Hindlimb muscle (tissue), 1 donor: ENCODE measurements around the gene TSPAN5. TPM values are rescaled to one million over a fixed set of nuclear protein-coding genes. Genes with fewer than 3 reads are reported as not detected.

ENCODE experiments used
- DNase-seq: peaks from one replicate; pipeline ENCODE4 v3.0.0-alpha.2; 2013
- polyA plus RNA-seq: library from polyadenylated mRNA; unstranded; fragments of 120-200 nt; gene quantifications from one replicate; pipeline ENCODE4 v1.2.1, GENCODE V29; 2013; ENCODE audit not compliant: insufficient read length

Gene TSPAN5
- polyA plus RNA-seq, 1 donor, result 12.4 TPM

DNA sequence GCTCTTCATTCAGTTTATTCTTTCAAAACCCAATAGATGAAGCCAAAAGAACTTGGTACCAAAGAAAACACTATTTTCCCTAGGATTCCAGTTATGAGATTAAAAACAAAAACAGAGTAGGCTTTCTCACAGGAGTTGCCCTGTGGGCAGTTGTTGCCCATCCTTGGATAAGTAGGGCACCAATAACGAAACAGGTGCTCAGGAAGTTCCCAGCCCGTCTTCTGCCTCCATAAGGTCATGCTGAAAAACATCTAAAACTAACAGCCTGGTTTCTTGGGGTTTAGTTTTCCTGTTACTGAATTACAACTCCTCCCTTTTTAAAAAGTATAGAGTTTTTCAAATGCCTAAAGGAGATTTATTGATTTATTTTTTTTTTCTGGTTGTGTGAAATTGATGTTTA is 14.7 kb downstream of the TSPAN5 start:
- no peak for DNase-seq

DNA sequence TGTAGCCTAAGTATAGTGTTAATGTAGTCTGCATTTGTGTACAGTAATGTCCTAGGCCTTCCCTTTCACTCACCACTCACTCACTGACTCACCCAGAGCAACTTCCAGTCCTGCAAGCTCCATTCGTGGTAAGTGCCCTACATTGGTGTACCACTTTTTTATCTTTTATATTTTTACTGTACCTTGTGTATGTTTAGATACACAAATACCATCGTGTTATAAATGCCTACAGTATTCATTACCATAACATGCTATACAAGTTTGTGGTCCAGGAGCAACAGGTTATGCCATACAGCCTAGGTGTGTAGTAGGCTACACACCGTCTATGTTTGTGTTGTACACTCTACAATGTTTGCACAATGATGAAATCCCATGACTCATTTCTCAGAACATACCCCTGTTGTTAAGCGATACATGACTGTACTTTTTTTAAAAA is 15.4 kb downstream of the TSPAN5 start:
- no peak for DNase-seq

DNA sequence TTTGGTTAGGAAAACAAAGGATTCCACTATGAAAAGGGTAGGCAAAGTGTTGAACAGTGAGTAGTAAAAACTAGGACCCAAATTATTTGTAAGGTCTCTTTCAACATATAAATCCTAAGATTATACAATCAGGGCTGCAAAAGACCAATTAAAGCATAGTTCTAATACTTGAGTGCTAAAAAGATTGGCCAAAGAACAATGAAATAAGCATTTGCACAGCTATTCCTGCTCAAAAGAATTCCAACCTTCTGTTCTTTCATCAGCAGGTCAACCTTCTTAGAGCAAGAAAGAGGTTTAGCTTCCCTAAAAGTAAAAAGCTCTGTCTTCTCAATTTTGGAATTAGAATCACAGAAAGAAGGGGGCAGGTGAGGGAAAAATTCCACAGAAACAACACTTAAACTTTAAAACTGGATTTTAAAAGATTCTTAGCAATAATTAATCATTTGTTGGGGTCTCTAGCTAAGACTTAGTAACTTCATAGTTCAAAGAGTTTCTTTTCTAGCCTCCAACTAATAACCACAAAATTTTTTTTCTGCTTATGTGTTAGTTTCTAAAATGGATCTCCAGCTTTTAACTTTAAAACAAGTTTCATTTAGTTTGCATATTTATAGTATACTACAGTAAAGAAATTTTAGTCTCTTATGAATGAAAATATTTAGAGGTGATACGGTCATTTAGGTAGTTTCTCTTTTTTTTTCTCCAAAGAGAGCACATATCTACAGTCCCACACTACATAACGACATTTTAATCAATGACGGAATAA is 16.3 kb downstream of the TSPAN5 start:
- DNase-seq, result no peak

DNA sequence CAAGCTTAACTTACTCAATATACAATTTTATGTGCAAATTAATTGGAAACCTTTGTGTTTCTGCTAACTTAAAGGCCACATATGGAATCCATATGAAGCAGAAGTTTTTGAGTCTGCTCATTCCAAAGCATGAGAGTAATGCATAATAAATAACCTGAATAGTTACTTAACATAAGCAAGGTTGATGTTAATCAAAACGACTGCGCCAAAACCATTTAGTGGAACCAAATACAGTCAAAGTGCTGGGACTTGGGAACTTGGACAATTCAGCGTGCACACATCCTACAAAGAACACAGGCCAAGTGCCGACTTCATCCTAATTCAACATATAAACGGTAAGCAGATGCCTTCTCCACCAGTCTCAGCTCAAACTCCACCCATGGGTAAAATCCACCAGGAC is 17.0 kb downstream of the TSPAN5 start:
- DNase-seq, result no peak

DNA sequence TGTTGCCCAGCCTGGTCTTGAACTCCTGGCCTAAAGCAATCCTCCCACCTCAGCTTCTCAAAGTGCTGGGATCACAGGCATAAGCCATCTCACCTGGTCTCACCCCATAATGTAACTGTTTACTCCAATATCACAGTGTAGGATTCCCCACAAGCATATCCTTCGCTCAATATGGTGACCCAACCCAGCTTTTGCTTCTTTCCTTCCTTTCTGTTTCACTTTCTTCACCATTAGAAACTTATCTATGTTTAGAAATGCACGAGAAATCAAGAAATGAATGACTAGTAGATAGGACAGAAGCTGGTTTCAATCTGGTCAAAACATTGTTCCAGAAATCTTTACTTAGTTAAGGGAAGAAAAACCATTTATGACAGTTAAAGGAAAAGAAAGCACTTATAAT is 18.9 kb downstream of the TSPAN5 start:
- DNase-seq, result no peak

DNA sequence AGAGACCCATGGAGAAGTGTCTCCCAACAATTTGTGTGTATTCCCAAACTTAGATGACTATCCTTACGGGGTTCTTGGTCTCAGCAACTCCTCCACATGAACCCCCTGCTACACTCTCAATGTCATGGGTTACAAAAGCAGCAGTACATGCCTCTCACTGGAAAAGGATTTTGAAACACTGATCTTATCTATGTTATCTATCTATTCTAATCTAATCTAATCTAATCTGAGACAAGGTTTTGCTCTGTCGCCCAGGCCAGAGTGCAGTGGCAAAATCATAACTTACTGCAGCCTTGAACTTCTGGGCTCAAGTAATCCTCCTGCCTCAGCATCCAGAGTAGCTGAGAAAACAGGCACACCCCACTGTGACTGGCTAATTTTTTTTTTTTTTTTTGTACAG is 19.3 kb downstream of the TSPAN5 start:
- no peak for DNase-seq

DNA sequence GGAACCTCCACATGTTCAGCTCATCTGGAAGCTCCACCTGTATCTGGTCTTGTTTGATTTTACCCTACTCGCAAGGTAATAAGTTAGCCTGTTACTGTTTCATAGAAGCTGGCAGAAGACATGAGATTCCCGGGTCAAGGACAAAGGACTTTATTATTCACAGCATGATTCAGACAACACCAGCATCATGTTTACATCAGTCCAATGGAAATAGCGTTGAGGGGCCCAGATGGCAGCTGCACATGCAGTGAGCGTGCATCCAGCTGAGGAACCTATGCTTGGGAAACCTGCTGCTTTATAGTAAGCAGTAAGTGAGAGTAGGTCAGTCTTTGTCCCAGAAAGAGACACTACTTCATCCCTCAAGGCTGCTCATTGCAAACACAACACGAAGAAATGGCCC is 19.8 kb downstream of the TSPAN5 start:
- no peak for DNase-seq

DNA sequence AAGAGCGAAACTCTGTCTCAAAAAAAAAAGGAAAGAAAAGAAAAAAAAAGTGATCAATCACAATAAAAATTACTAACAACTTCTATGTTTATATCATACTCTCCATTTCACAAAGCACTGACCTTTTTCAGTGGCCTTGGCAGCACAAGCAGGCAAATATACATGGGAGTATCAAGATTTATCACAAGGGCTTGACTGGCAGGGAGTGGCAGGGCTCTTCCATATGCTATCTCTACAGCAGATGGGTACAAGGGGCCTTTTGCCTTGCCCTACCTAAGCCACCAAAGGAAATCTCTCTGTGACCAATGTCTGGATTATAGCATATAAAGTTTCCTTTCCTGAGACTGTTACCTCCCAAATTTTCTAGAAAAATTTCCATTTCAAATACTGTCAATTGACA is 24.4 kb downstream of the TSPAN5 start:
- DNase-seq, result no peak

DNA sequence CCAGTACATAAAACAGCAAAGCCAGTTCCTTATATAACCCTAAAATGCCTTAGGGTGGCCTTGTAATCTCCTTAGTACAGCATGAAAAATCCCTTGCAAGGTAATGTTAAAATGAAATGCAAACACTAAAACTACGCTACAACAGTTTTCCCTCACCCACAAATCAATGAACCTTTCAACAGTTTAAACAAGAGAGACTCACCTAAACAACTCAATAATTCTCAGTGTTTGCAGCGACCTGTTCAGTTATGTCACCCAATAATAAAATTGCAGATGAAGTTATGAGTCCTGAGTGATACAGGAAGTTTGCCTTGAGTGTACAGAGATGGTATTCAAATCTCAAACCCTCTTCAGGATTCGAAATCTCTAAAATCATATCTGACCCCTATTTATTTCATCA is 25.3 kb downstream of the TSPAN5 start:
- DNase-seq, result no peak

DNA sequence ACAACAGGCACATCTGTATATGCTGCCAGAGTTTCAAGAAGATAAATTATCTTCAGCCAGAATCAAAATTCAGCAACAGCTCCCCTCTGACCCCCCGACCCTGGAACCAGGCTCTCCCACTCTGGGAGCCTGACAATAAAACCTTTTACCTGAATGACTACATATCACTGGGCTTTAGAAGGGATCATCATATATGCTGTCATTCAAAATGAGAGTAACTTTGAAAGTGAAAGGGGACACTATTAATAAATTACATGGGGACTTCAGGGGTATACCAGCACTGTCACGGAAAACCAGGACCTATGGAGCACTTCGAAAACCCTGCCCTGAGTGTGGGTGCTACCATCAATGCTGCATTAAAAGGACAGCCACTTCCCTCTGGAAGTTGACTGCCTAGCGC is 26.2 kb downstream of the TSPAN5 start:
- no peak for DNase-seq

DNA sequence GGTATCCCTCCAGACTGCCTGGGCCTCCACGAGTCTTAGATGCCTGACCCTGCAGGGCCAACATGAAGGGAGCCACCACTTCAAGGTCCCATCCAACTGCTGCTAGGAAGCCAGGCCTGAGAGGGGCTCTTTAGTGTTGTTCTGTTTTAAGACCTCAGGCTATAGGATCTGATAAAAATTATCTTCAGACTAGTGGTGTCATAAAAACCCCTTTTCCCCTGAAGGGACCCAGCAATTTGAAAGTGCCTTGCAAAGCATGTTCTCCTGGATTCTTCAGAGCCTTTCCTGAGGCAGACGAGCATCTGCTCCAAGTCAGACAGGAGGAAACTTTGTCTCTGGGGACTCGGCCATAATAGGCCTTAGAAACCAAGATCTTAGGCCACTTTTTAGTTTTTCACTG is 26.9 kb downstream of the TSPAN5 start:
- DNase-seq, result no peak

DNA sequence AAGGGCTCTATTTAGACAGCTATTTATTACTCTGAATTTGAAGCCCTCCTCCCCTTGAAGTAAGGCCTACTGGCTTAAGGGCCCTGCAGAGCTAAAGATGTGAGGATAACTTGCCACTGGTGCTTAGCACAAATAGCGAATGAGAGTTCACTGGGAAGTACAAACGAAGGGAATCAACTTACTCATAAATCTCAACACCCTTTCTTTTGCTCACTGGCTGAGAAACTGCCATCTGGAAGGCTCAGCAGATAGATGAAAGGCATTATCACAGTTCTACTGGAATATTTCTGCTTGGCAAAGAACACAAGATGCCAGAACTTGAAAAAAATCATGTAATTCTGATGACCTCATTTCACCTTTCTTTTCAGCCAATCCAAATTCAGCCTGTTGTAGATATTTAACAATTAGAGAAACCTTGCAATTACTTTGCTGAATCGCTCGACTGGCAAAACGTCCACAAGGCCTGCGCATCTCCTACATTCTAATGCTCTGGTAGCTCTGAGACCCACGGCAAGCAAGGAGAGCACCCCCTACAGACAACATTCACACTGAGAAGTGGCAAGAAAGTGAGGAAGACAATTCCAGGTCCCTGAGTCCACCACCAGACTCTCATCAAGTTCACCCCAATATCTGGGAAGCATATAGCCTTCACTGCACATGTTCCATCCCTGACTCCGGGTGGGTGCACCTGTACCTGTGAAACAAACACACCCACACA is 27.5 kb downstream of the TSPAN5 start:
- DNase-seq, result no peak

DNA sequence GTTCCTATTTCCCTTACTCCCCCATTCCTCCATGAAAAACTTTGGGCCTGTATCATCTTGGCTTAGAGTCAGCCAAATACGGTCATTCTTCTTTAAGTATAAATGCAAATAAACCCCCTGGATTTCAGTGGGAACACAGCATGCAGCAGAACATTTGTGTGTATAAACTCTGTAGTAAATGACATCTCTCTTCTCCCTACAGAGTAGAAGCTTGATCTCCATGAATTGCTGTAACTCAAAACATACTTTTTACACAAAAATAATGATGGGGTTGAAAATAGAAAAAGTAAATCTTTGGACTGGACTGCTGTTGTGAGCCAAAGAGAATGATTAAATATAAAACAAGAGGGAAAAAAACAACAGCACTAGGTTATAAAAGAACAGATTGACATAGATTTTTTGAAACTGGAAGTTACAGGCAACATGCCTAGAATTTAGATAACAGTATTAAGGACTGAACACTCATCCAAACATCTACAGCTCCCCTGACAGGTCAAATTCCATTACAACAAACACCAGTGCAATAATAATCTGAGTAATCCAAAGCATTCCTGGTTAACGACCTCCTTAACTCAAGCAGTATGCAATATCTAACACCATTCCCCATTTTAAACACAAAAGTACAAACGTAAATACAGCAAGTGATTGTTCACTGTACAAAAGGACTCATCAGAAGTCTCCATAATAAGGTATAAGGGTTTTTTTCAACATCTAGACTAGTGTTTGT is 30.7 kb downstream of the TSPAN5 start:
- no peak for DNase-seq

DNA sequence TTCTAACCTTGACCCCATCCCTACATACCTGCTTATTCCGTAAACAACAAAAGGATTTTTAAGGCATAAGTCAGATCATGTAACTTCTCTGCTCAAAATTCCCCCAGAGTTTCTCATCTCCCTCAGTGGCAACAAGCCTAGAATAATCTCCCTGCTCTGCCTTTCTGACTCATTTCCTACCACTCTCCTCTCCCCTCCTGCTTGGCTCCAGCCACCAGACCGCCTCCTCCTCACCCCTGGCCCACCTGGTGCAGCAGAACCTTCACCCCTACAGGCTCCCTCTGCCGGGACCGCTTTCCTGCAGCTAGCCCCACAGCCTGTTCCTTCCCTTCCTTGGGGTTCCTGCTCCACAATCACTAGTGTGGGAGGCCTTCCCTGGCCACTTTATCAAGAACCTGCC is 32.1 kb downstream of the TSPAN5 start:
- DNase-seq, result no peak

DNA sequence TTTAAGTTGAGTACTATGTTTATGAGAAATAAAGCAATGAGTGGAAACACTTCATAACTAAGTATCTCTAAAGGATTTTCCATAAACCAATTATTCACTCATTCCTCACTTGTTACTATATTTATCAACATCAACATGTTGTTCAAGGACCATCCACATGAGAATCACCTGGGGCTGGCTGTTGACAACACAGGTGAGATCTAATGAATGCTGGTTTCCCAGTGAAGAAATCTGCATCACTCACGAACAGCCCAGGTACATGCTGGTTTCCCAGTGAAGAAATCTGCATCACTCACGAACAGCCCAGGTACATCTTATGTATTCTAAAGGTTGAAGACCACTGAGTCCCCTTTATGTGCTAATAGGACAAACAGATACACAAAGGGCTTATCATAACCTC is 32.5 kb downstream of the TSPAN5 start:
- DNase-seq, result no peak

DNA sequence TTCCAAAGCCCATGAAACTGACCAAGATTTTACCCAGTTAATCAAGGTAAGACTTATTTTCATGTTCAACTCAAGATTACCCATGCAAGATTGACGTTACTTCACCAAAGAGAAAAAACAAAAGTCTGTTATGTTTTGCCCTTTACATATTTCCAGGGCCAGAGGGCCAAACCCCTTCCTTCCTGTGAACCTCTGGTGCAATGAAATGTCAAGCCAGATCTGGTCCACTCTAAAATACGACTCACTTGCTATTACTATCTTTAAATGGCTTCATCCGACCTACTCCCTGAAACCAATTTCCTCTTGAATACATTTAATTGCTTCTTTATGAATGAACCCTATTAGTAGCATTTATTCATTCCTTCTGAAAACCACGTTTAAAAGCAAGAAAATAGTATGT is 33.0 kb downstream of the TSPAN5 start:
- no peak for DNase-seq

DNA sequence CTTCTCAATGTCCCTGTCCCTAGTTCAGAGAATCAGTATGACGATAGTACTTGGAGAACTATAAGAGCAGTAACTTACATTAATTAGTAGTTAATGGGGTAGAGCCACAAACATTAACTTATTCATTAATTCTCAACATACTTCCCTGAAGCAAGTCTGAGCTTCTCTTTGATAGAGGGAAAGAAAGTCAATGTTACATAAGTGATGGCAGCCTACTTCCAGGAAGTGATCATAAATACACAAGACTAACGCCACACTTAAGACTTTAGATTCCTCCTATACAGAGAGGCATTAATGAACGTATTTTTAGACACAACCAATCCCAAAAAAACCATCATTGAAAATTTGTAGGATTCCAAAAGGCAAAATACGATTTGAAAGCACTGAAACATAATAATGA is 33.8 kb downstream of the TSPAN5 start:
- no peak for DNase-seq

DNA sequence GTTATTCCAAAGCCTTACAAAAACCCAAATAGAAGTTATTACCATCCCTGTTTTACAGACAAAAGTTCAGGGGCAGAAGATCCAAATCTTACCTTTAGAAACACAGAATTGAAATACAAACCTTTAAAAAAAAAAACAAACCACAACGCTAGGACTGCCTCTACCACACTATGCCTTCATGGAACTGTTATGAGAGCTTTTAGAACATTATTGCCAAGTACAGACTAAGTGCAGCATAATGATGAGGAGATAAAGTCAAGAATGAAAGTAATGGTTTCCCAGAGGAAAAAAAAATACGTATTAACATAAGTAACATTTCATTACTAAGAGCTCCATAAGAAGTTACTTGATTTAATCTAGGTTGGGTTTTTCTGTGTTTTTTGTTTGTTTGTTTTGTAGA is 34.3 kb downstream of the TSPAN5 start:
- DNase-seq, result no peak

DNA sequence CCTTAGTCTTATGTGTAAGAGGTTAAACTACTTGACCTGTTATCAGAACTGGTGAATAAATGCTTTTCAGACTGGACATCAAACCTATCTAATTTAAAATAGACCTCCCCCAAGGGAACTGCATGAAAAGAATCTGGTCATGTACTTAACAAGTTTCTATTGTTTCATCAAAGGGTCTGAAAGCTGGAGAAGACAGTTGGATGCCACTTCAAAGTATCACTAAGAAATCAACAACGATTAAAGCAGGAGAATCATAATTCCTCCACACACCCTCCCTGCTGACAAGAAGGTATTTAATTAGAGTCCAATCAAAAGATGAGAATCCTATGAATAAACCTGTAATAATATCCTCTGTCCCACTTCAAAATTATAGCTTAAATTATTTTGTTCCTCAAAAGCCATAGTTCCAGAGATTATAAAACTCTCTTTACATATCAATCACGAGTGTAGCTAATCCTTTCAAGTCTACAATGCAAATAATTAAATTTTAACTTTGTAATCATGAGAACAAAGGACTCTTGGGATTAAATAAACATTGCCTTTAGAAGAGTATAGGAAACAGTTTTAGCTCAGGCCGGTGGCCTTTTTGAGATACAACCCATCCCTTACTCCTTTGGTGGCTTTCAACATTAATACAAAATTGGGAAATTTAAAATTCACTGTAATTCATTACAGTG is 35.1 kb downstream of the TSPAN5 start:
- no peak for DNase-seq

DNA sequence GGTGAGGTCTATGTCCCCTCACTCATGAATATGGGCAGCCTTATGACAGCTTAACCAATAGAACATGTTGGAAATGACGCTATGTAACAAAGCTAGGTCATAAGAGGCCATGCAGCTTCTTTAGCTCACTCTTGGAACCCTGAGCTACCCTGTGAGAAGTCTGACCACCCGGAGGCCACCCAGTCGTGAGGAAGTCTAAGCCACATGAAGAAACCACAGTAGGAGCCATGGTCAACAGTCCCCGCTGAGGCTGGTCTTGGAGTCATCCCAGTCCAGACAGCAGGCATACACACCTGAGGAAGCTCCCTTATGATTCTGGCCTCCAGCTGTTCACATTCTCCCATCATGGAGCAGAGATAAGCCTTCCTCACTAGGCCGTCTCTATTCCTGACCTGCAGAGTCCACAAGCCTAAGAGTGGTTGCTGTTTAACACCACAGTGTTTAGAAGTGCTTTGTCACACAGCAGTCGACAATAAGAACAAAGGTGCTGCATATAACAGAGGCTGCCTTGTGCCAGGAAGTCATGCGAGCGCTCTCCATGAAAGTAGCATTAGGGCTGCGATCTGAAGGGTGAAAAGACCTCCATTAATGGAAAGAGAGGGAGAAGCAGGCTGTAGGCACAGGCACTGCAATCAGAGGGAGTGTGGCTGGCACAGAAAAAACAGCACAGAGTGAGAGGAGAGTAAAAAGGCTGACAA is 38.2 kb downstream of the TSPAN5 start:
- no peak for DNase-seq

DNA sequence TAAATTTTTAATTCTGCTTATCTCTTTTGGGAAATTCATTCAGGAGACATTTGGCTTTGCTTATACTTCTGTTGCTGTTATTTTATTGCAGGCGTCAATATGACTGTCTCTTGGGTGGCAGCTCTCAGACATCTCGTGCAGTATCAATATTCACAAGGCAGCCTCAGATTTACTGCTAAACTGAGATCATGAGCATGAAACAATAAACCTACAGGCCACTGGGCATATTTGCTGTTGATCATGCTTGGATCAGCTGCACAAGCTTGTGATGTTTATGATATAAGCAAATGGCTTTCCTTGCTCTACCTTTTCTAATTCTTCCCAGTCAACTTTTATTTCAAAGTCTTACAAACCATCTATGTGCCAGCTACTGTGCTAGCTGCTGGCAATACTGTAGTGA is 39.2 kb downstream of the TSPAN5 start:
- DNase-seq, result no peak

DNA sequence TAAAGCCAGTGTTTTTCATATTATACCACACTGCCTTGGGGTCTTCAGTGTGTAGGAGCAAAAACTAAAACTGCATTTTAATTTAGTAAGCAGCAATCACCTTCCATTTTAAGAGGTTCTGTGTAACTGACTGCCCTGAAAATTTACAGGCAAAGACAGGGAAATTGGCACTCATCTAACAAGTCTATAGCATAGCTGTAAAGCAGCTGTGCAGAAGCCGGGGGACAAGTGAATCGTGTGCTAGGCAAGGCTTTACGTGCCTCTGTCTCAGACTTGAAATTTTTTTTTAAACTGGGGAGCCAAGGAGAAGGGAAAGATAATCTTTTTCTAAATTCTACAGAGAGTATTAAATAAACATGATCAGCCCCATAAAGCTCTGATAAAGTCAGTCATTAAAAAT is 39.7 kb downstream of the TSPAN5 start:
- no peak for DNase-seq
